Stimulated activated CD4-positive, alpha-beta T cell treated with anti-CD3 and anti-CD28 coated beads, TNF-alpha, amount 100 ng/mL, for 4 hours (primary cell): ENCODE results near the gene EIF2S1.
"Not testable (repeated sequence)": the region's sequence is repeated elsewhere in the genome, so short reads cannot be mapped to it uniquely, and the experiment has no call there.

Source experiments
- DNase-seq, 3 experiments: peaks; one replicate each; pipeline ENCODE4 v3.0.0-alpha.2; 2020; ENCODE audit warnings: low read depth in 3 of 3

Gene EIF2S1

DNA sequence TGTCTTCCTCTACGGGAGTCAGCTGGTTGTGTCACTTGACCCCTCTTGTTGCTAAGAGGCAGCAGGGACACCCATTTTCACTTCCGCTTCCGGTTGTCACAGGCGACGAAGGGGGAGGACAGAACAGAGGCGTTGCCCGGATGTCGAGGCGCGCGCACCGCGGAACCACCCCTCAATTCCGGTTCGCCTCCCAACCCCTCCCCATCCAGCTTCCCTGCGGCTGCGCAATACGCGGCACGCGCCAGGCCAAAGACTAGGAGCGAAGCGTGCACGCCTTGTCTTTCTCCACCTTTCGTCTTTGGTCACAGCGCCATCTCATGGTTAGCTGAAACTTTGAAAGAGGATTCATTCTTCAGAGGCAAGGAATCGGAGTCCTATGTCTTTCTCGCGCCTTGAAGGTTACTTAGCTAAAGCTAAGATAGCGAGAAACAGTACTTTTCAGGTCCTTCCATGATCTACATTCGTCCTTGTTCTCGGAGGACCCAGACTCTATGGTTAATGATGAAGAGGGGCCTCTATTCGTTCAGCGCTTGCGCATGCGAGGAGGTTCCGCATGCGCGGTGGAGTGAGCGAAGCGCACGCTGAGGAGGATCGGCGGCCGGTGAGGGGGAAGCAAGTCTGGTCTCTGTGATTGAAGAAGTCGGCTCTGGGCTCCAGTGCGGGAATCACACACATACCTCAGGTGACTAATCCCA lies at the start of gene EIF2S1, which contains the start of gene ATP6V1D:
Gene EIF2S1 (plus strand): TSS at position 554 of the 695 bp plus-strand sequence. CDS start 4,440 bp downstream, outside the sequence.
Gene ATP6V1D (minus strand): TSS at position 30 of the 695 bp plus-strand sequence. CDS start 106 bp downstream, outside the sequence.
- DNase-seq: peak; percentile 95 to 99 (median 99)

GRCh38 chr14:67311868-67312267 lies 48.3 kb upstream of the EIF2S1 start:
- no peak for DNase-seq

GRCh38 chr14:67313153-67313552 lies 47.0 kb upstream of the EIF2S1 start:
- no peak for DNase-seq

DNA sequence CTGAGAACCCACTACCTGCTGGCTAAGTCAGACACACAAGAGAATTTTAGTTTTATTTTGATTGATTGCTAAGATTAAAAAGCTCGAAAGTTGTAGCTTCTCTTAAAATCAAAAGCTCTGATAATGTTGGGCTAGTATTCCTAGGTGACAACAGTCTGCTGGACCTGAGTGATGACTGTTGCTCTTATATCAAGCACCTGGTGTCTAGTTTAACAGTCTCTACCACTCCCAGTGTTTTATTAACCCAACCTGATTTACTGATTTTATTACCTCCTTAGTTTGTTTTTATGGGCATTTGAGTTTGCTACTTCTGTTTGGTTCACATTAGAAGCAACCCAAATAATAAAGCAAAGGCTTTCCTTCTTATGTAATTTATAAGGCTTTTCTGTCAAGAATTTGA lies 42.3 kb upstream of the EIF2S1 start:
- DNase-seq: no peak

DNA sequence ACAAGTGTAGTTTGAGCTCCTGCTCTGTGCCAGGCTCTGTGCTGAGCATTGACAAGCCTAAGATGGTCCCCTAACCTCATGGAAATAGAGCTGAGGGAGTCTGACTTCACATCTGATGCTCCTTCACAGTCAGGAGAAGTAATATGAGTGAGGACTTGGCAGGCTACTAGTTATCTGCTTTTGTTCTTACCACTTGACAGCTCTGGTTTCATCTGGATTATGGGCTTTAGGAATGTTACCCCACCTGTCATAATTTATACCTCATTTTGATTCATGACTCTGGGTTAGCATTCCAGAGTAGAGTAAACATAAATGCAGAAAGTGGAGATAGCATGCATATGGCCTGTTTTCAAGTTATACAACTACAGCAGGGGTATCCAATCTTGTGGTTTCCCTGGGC lies 41.0 kb upstream of the EIF2S1 start:
- no peak for DNase-seq

GRCh38 chr14:67329666-67330065 lies 30.5 kb upstream of the EIF2S1 start:
- not testable (repeated sequence) for DNase-seq

- DNase-seq: no peak
Observed at GRCh38 chr14:67331368-67332125, 28.6 kb upstream of the EIF2S1 start.

GRCh38 chr14:67332468-67332867 lies 27.7 kb upstream of the EIF2S1 start:
- no peak for DNase-seq

GRCh38 chr14:67335781-67336180 lies 24.3 kb upstream of the EIF2S1 start:
- DNase-seq: no peak

DNA sequence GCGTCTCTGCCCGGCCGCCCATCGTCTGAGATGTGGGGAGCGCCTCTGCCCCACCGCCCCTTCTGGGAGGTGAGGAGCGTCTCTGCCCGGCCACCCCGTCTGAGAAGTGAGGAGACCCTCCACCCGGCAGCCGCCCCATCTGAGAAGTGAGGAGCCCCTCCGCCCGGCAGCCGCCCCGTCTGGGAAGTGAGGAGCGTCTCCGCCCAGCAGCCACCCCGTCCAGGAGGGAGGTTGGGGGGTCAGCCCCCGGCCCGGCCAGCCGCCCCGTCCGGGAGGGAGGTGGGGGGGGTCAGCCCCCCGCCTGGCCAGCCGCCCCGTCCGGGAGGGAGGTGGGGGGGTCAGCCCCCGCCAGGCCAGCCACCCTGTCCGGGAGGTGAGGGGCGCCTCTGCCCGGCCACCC lies 18.9 kb upstream of the EIF2S1 start:
- not testable (repeated sequence) for DNase-seq

GRCh38 chr14:67343601-67344230 lies 16.4 kb upstream of the EIF2S1 start:
- no peak for DNase-seq

GRCh38 chr14:67345583-67345982 lies 14.5 kb upstream of the EIF2S1 start:
- DNase-seq: no peak

DNA sequence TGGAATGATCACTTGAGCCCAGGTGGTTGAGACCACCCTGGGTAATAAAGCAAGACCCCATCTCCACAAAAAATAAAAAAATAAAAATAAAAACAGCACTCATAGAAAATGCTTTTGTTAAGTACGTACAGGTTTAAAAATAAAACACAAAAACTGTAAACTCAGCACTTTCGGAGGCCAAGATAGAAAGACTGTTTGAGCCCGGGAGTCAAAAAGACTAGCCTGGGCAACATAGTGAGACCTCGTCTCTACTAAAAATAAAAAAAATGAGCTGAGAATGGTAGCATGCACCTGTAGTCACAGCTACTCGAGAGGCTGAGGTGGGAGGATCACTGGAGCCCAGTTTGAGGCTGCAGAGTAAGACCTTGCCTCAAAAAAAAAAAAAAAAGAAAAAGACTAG lies 8.1 kb upstream of the EIF2S1 start:
- DNase-seq: no peak

GRCh38 chr14:67357186-67357968 lies 2.8 kb upstream of the EIF2S1 start:
- DNase-seq: no peak

DNA sequence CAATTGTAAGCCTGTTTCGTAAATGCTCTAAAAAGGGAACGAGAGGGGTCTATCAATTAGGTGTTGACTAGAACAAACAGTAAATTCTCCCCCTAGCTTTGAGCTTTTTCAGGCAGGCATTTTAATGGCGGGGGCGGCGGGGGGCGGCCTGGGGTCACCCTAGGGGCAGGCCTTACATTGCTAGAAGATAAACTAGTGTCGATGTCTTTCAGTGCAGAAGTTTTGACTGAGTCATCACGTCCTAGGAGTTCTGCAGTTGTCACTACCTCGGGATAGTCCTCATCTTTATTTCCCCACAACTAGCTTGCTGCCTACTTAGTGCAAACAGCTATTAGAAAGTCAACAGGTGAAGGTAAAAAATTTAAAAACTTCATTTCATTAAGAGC lies 2.2 kb upstream of the EIF2S1 start:
- no peak for DNase-seq

DNA sequence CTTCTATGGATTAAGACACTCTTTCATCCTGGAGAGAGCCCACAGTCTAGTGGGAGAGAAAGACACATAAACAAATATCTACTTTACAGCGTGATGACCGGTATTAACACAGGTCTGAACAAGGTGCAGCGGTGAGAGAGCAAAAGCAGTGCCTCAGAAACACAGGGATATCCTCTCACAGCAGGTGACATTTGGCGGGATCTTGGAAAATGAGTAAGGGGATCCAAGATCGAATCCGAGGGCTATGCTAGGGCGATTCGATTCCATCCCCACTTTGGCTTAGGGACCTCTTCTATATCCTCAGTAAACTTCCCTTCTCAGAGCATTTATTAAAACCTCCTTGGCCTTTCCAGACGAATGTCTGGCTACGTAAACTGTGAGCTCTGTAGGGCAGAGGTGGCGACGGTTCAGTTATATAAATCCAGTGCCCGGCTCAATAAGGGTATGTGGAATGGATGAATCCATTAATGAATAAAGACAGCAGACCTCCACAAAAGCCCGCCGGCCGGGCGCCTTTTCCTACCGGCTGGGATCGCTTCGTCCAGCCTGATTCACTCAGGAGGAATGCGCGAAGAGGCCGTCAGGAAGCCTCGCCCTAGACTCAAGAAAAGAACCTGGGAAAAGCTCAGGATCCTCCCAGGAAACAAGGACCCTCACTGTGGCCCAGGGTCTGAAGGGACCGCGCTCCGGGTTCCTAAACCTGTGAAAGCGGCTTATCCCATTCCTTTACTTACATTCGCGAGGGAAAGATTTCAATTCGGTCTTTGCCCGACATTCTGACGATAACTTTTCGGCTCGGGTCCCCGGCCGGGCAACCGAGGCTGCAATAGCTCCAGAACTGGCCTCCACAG lies 979 bp upstream of the EIF2S1 start:
- DNase-seq: no peak

DNA sequence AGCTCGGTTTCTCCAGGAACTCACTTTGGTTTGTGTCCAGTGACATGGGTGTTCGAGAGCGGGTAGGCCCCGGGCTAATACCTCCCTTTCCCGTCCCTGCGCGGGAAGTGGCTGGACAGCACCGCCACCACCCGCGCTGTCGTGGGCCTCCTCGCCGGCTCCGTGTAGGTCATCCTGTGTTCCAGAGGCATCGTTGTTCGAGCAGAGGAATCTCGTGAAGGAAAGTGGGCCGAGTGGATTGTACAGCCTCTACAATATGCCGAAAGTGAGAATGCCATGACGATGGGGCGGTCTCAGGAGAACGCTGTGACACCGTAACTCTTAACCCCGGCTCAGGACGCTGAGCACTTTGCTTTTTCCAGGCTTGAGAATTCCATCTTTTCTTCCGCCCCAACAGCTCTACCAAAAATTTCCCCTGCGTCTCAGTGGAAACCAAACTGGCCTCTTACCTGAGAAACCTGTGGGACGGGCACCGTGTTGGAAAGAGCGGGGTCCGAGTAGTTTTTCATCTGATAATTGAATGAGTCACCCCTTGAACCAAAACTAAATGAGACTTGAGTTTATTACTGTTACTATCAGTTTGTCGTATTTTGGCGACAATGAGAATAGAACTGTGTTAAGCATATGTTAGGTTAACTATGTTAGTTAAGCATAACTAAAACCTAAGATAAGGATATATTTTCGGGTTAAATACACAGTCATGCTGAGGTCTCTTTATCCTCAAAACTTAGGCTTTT lies 510 bp downstream of the EIF2S1 start:
- DNase-seq: peak in 1 of 3 experiments; percentile 13

DNA sequence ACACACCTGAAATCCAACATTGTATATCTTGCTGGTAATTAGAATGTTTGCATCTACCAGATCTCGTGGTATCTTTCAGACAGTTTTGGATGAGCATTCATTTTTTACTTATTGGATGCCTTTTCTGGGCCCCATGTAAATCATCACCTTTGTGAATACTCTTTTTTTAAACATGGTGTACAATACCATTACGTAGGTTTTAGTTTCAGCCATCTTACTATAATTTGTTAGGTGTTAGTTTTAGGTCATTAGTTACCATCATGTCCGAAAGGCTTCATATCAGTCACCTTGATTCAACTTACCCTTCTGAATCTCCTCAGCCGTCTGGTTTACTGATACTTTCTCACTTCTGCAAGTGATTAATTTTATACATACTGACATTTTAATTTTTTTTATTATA lies 5.3 kb downstream of the EIF2S1 start:
- no peak for DNase-seq

- DNase-seq: no peak
Observed at GRCh38 chr14:67370830-67371229, 10.7 kb downstream of the EIF2S1 start.
